GM12892 (cell line): ENCODE measurements around the gene UNC5C.

Experiments
- POLR2AphosphoS5 ChIP-seq: IDR thresholded peaks from 2 replicates; pipeline ENCODE4 v1.6.1; 2011; ENCODE audit warnings: low read depth, low read length, control low read depth
- TAF1 ChIP-seq: IDR thresholded peaks from 2 replicates; pipeline ENCODE4 v1.6.1; 2011; ENCODE audit warnings: low read depth, mild to moderate bottlenecking, control low read depth, low read length, borderline replicate concordance

- TF ChIP-seq POLR2AphosphoS5 (no peak), TAF1 (no peak)
Measured at GRCh38 chr4:95545546-95545945, 3.2 kb downstream of the UNC5C start.
